HG03439 (cell line): Measurements from ENCODE around the gene IFT88.

Experiments used
- ATAC-seq: cut with Tn5 transposase; IDR thresholded peaks from one replicate; pipeline ENCODE4 v1.9.1; 2021; ENCODE audit warnings: mild to moderate bottlenecking, moderate library complexity; ENCODE audit not compliant: unreplicated experiment

IFT88 gene

GRCh38 chr13:20565115-20565736 is 1.7 kb upstream of the IFT88 start:
- ATAC-seq = no peak

GRCh38 chr13:20566468-20566897 is 474 bp upstream of the IFT88 start:
- peak; percentile 11 for ATAC-seq

- no peak for ATAC-seq
Measured at GRCh38 chr13:20567881-20568528, 1.0 kb downstream of the IFT88 start.

- ATAC-seq = no peak
Measured at GRCh38 chr13:20570517-20570916, 3.6 kb downstream of the IFT88 start.

- no peak for ATAC-seq
Measured at GRCh38 chr13:20571676-20572075, 4.7 kb downstream of the IFT88 start.

GRCh38 chr13:20573186-20573585 is 6.2 kb downstream of the IFT88 start:
- no peak for ATAC-seq

- no peak for ATAC-seq
Measured at GRCh38 chr13:20573636-20574035, 6.7 kb downstream of the IFT88 start.

GRCh38 chr13:20579191-20579590 is 12.2 kb downstream of the IFT88 start:
- no peak for ATAC-seq

GRCh38 chr13:20580257-20580656 is 13.3 kb downstream of the IFT88 start:
- no peak for ATAC-seq

- ATAC-seq = no peak
Measured at GRCh38 chr13:20582026-20582425, 15.1 kb downstream of the IFT88 start.

- no peak for ATAC-seq
Measured at GRCh38 chr13:20583803-20584293, 16.9 kb downstream of the IFT88 start.

GRCh38 chr13:20585371-20585770 is 18.4 kb downstream of the IFT88 start:
- no peak for ATAC-seq

- ATAC-seq = no peak
Measured at GRCh38 chr13:20588529-20589110, 21.7 kb downstream of the IFT88 start.

GRCh38 chr13:20590561-20590960 is 23.6 kb downstream of the IFT88 start:
- no peak for ATAC-seq

GRCh38 chr13:20592606-20593005 is 25.6 kb downstream of the IFT88 start:
- ATAC-seq = no peak

- no peak for ATAC-seq
Measured at GRCh38 chr13:20594280-20594679, 27.3 kb downstream of the IFT88 start.

GRCh38 chr13:20607015-20607414 is 40.1 kb downstream of the IFT88 start:
- no peak for ATAC-seq

- no peak for ATAC-seq
Measured at GRCh38 chr13:20608438-20609020, 41.6 kb downstream of the IFT88 start.

GRCh38 chr13:20609145-20609544 is 42.2 kb downstream of the IFT88 start:
- ATAC-seq = no peak

GRCh38 chr13:20610006-20610405 is 43.0 kb downstream of the IFT88 start:
- ATAC-seq = no peak

- no peak for ATAC-seq
Measured at GRCh38 chr13:20616059-20616797, 49.3 kb downstream of the IFT88 start.
